ENCODE results near the gene POLG. TPM values are rescaled to one million over a fixed set of nuclear protein-coding genes. Genes with fewer than 3 reads are reported as not detected.
A peak's percentile ranks its signal among the peaks of the same experiment; 100 is the strongest.

Gene POLG
- total and polyA plus RNA-seq, 2 of the 13 experiments (the other 11 are each of a cell fraction or from before 2014, with no cell fraction given), result 26.6 to 35.5 TPM

- TF ChIP-seq RBFOX2 (IDR thresholded peaks at IDR 0.05; ENCODE audit: low read depth, low read length), result no peak
- no peak for TF ChIP-seq ZNF451 (CRISPR knock-in tag; IDR thresholded peaks at IDR 0.05)
- no peak for TF ChIP-seq ZSCAN22 (CRISPR knock-in tag; IDR thresholded peaks at IDR 0.05)
- no peak for TF ChIP-seq SIN3B (IDR thresholded peaks at IDR 0.05; ENCODE audit: low read length)
- peak; percentile 58; the same call in 1 of the 2 replicates for TF ChIP-seq MAX (IDR thresholded peaks at IDR 0.05)
- TF ChIP-seq ZNF605 (CRISPR knock-in tag; IDR thresholded peaks at IDR 0.05), result 0 out of 2 replicates have a peak, but pooled peaks have one; percentile 24
- no peak for TF ChIP-seq NONO (IDR thresholded peaks at IDR 0.05)
- TF ChIP-seq NONO (CRISPR knock-in tag; conservative IDR thresholded peaks at IDR 0.05), result peak; percentile 61; the same call in 1 of the 2 replicates
- no peak for TF ChIP-seq SOX6 (IDR thresholded peaks at IDR 0.05)
- TF ChIP-seq SOX6 (CRISPR knock-in tag; IDR thresholded peaks at IDR 0.05), result peak; percentile 40
- 0 out of 2 replicates have a peak, but pooled peaks have one; percentile 44 for TF ChIP-seq ZNF784 (CRISPR knock-in tag; IDR thresholded peaks at IDR 0.05; ENCODE audit: borderline replicate concordance)
- TF ChIP-seq ZNF709 (CRISPR knock-in tag; IDR thresholded peaks at IDR 0.05), result no peak
- no peak for TF ChIP-seq ZNF207 (IDR thresholded peaks at IDR 0.05; ENCODE audit: borderline replicate concordance)
- no peak for TF ChIP-seq JUNB (CRISPR knock-in tag; IDR thresholded peaks at IDR 0.05; ENCODE audit: borderline replicate concordance)
- TF ChIP-seq ZNF563 (CRISPR knock-in tag; IDR thresholded peaks at IDR 0.05), result no peak
- TF ChIP-seq AKNA (CRISPR knock-in tag; IDR thresholded peaks at IDR 0.05; ENCODE audit: borderline replicate concordance), result no peak
- TF ChIP-seq ZMYM4 (CRISPR knock-in tag; IDR thresholded peaks at IDR 0.05), result no peak
- peak; percentile 30; the same call in 1 of the 2 replicates for TF ChIP-seq ZFP91 (CRISPR knock-in tag; IDR thresholded peaks at IDR 0.05; ENCODE audit: borderline replicate concordance)
- no peak for TF ChIP-seq ATF4 (CRISPR knock-in tag; IDR thresholded peaks at IDR 0.05)
- no peak for TF ChIP-seq ELF4 (CRISPR knock-in tag; IDR thresholded peaks at IDR 0.05; ENCODE audit: borderline replicate concordance)
- peak; percentile 91 for TF ChIP-seq MIER2 (CRISPR knock-in tag; IDR thresholded peaks at IDR 0.05)
- peak; percentile 93 for TF ChIP-seq STAG1 (CRISPR knock-in tag; IDR thresholded peaks at IDR 0.05)
- no peak for TF ChIP-seq CC2D1A (CRISPR knock-in tag; IDR thresholded peaks at IDR 0.05)
Observed at GRCh38 chr15:89358755-89359439, 24.3 kb upstream of the POLG start (continued).

Data from HepG2 (cell line).